Colonic mucosa (tissue), 4 donors: ENCODE data around the gene HMGA1. TPM values are rescaled to one million over a fixed set of nuclear protein-coding genes. Genes with fewer than 3 reads are reported as not detected.
A peak's percentile ranks its signal among the peaks of the same experiment; 100 is the strongest.
"Not testable (repeated sequence)": the region's sequence is repeated elsewhere in the genome, so short reads cannot be mapped to it uniquely, and the experiment has no call there.

Experiments
- DNase-seq: peaks from one replicate; pipeline ENCODE4 v3.0.0-alpha.2; 2020
- H3K27ac ChIP-seq: fragments of 200-600 bp; one replicate; pipeline ENCODE4 v1.8.0; 2021
- H3K27me3 ChIP-seq: fragments of 200-600 bp; one replicate; pipeline ENCODE4 v1.8.0; 2021
- H3K36me3 ChIP-seq: fragments of 200-600 bp; one replicate; pipeline ENCODE4 v1.8.0; 2021
- H3K4me1 ChIP-seq: fragments of 200-600 bp; one replicate; pipeline ENCODE4 v1.8.0; 2021; ENCODE audit warnings: mild to moderate bottlenecking
- H3K4me3 ChIP-seq: fragments of 200-600 bp; one replicate; pipeline ENCODE4 v1.8.0; 2021
- H3K9ac ChIP-seq, 2 donors: one replicate each; pipeline ENCODE4 v1.7.0; 2013; ENCODE audit warnings: control low read depth in 2 of 2, low read depth in 2 of 2, low read length in 2 of 2
- H3K9me3 ChIP-seq: fragments of 200-600 bp; one replicate; pipeline ENCODE4 v1.8.0; 2021
- intact Hi-C: fragments of 100-400 bp; cut with DNase I; formaldehyde crosslinking; loops from one replicate; pipeline ENCODE4 v1.14.1; 2022
- total RNA-seq, 2 donors: library from RNA; stranded (reverse); fragmentation: NEBNext Ultra II Directional in 1 of 2; extraction: Animal tissue kit (Norgen Biotek cat#: 25700) in 1 of 2; gene quantifications; one replicate each; pipeline ENCODE4 v1.2.1, GENCODE V29; 2021
- TF ChIP-seq, protein P1 (sequence below): fragments of 200-600 bp; IDR thresholded peaks from one replicate; pipeline ENCODE4 v1.8.0; 2022; ENCODE audit warnings: antibody characterized with exemption, mild to moderate bottlenecking
- donor health status: healthy.
- donor health status: DM: no; HTN: no; CAD: no.
- donor health status: DM: no; HTN: no; CAD: no.

HMGA1 gene
- total RNA-seq, 2 donors from 2014 or later = 184 to 536 TPM

DNA sequence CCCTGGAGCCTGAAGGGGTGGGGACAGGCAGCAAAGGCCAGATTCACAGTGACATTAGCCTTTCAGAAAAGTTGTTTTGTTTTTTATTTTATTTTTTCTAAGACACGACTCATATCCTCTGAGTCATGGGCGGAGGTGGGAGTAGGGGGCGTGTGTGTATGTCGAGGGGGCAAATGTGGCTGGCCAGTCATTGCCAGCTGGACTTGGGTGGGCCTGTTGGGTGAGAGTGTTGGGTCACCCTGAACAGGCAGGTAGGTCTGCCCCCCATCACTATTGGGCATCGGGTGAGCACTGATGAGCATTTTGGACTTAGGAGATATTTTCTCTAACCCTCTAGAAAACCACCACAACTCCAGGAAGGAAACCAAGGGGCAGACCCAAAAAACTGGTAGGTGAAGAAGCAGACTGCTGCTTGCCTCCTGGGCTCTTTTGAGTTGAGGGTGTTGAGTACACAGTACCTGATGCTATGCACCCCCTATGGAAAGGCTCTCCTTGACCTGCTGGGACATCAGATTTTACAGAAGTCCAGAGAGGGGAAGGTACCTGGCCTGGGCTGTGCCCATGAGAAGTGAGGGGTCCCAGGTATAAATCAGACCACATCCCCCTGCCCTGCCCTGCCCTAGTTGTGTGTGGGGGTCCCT is 6.6 kb downstream of the HMGA1 start:
- Histone ChIP-seq H3K27me3 (no peaks in the 10 kb centered on the region), H3K36me3 (no peaks in the 10 kb centered on the region), H3K27ac (no peak overlapping the region), H3K4me1 (peaks cover 3% of the 10 kb centered on the region), H3K9me3 (no peaks in the 10 kb centered on the region), H3K4me3 (no peak overlapping the region), H3K9ac (no peak overlapping the region)
- intact Hi-C loops = no loop called here
- TF ChIP-seq, protein P1, sequence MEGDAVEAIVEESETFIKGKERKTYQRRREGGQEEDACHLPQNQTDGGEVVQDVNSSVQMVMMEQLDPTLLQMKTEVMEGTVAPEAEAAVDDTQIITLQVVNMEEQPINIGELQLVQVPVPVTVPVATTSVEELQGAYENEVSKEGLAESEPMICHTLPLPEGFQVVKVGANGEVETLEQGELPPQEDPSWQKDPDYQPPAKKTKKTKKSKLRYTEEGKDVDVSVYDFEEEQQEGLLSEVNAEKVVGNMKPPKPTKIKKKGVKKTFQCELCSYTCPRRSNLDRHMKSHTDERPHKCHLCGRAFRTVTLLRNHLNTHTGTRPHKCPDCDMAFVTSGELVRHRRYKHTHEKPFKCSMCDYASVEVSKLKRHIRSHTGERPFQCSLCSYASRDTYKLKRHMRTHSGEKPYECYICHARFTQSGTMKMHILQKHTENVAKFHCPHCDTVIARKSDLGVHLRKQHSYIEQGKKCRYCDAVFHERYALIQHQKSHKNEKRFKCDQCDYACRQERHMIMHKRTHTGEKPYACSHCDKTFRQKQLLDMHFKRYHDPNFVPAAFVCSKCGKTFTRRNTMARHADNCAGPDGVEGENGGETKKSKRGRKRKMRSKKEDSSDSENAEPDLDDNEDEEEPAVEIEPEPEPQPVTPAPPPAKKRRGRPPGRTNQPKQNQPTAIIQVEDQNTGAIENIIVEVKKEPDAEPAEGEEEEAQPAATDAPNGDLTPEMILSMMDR = no peak
- no peak for DNase-seq

DNA sequence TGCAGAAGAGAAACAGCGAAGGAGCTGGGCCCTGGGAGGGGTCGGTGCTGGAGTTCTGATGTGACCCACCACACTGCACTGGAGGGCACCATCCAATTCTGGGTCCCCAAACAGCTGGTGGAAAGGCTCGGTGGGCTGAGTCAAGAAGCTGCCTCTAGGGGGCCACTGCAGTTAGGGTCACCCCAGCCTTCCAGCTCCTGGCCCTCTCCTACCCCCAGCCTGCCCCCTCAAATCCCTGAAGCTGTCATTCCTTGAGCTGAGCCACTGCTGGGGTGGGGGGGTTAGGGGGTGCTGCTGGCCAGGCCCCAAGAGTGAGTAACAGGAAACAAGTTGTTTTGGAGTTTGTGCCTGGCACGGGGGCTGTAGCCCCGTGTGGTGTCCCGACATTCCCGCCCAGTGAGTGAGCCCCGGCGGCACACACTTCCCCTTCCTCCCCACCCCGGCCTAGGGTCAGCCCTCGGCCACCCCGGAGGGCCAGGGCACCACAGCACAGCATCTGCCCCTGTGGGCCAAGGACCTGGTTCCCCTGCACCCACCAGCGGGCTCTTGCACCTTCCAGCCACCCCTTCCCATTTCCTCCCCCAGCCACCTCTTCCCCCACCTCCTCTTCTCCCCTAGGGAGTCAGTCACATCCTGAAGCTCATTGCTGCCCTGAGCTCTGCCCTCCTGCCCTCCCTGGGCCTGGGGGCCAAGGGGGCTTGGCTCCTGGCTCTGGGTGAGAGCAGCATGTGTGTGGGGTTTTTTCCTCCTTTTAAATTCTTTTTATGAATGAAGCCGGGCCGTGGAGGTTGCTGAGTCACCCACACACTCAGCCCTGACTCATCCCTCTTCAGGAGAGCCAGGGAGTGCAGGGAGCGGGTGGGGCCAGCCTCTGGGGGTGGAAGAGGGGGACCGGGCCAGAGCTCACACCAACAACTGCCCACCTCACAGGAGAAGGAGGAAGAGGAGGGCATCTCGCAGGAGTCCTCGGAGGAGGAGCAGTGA is 7.5 kb downstream of the HMGA1 start:
- Histone ChIP-seq H3K9me3 (no peaks in the 10 kb centered on the region), H3K27ac (no peak overlapping the region), H3K4me1 (peaks cover 3% of the 10 kb centered on the region), H3K36me3 (no peaks in the 10 kb centered on the region), H3K27me3 (no peaks in the 10 kb centered on the region), H3K4me3 (no peak overlapping the region), H3K9ac (peak overlapping the region in 1 of 2 donors; percentile 8)
- DNase-seq = peak; percentile 56
- TF ChIP-seq, protein P1 = no peak
- intact Hi-C loops = no loop called here

DNA sequence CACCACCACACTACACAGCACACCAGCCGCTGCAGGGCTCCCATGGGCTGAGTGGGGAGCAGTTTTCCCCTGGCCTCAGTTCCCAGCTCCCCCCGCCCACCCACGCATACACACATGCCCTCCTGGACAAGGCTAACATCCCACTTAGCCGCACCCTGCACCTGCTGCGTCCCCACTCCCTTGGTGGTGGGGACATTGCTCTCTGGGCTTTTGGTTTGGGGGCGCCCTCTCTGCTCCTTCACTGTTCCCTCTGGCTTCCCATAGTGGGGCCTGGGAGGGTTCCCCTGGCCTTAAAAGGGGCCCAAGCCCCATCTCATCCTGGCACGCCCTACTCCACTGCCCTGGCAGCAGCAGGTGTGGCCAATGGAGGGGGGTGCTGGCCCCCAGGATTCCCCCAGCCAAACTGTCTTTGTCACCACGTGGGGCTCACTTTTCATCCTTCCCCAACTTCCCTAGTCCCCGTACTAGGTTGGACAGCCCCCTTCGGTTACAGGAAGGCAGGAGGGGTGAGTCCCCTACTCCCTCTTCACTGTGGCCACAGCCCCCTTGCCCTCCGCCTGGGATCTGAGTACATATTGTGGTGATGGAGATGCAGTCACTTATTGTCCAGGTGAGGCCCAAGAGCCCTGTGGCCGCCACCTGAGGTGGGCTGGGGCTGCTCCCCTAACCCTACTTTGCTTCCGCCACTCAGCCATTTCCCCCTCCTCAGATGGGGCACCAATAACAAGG is 8.5 kb downstream of the HMGA1 start:
- H3K9ac ChIP-seq, H3K9me3 ChIP-seq, H3K36me3 ChIP-seq, H3K4me3 ChIP-seq, DNase-seq, H3K27ac ChIP-seq, H3K4me1 ChIP-seq, H3K27me3 ChIP-seq, intact Hi-C loops: not testable (repeated sequence)

DNA sequence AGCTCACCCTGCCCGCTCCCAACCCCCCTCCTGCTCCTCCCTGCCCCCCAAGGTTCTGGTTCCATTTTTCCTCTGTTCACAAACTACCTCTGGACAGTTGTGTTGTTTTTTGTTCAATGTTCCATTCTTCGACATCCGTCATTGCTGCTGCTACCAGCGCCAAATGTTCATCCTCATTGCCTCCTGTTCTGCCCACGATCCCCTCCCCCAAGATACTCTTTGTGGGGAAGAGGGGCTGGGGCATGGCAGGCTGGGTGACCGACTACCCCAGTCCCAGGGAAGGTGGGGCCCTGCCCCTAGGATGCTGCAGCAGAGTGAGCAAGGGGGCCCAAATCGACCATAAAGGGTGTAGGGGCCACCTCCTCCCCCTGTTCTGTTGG is 9.1 kb downstream of the HMGA1 start:
- H3K9ac ChIP-seq, H3K4me1 ChIP-seq, H3K27me3 ChIP-seq, H3K27ac ChIP-seq, H3K4me3 ChIP-seq, H3K36me3 ChIP-seq, H3K9me3 ChIP-seq, DNase-seq, intact Hi-C loops: not testable (repeated sequence)

DNA sequence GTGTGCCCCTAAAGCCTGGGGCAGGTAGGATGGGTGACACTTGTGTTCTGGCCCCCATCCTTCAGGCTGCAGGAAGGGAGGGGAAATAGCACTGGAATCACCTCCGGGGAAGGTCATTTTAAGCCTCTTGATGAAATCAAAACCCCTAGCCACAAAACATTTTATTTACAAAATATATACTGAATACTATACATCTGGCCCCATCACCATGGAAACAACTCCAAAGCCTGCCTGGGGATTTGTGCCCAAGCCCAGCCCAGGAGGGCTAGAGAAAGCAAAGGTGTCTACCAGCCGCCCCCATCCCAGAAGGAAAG is 9.5 kb downstream of the HMGA1 start:
- H3K27ac ChIP-seq = no peak overlapping the region
- intact Hi-C loops = no loop called here
- TF ChIP-seq, protein P1 = no peak
- no peaks in the 10 kb centered on the region for H3K9me3 ChIP-seq
- H3K36me3 ChIP-seq = no peaks in the 10 kb centered on the region
- peaks cover 3% of the 10 kb centered on the region for H3K4me1 ChIP-seq
- no peaks in the 10 kb centered on the region for H3K27me3 ChIP-seq
- H3K9ac ChIP-seq = no peak overlapping the region
- no peak for DNase-seq
- no peak overlapping the region for H3K4me3 ChIP-seq

DNA sequence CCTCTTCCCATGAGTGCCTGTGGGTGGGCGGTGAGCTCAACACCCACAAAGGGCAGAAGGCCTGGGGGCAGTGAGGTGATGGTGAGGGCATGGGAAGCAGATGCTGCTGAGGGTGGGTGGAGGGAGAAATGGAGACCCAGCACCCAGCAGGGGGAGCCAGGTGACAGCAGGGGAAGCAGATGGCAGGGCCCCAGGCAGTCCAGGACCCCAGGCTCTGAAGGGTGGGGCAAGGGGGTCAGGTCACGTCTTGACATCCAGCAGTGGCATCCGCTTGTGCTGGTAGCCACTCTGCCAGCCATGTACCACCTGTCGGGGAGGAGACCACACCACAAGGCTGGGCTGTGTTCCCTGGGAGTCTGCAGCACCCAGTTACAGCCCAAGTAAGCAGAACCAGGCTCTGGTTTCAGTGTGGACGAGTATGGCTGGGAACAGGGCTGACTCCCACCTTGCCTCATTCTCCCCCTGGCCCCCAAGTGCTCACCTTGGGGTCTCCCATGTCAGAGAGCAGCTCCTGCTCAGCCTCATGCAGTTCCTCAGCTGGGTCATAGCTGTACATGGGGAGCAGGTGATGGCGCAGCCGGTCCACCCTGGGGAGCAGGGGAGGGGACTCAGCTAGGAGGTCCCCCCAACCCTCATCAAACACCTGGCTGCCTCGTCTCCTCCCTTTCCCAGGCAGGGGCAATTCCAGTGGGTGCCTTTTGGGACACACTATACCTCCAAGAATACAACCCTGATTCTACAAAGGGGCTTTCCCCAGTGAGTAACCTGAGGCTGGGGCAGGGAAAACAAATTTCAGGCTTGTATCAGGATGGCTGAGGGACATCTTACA is 10.1 kb downstream of the HMGA1 start:
- TF ChIP-seq, protein P1 = no peak
- Histone ChIP-seq H3K27me3 (no peaks in the 10 kb centered on the region), H3K27ac (no peak overlapping the region), H3K9ac (no peak overlapping the region), H3K9me3 (no peaks in the 10 kb centered on the region), H3K4me3 (no peak overlapping the region), H3K4me1 (peaks cover 3% of the 10 kb centered on the region), H3K36me3 (no peaks in the 10 kb centered on the region)
- peak; percentile 42 for DNase-seq
- intact Hi-C loops = no loop called here
